ENCODE data around the gene IDH3B. TPM values are rescaled to one million over a fixed set of nuclear protein-coding genes. Genes with fewer than 3 reads are reported as not detected.

Gene IDH3B
- total RNA-seq, 1 donor from 2014 or later, result 103 TPM

GRCh38 chr20:2673453-2673852 is 9.4 kb upstream of the IDH3B start:
- DNase-seq (ENCODE audit: low read depth) (no peak), FAIRE-seq (no peak)
- H3K36me3 ChIP-seq (ENCODE audit: control insufficient read depth, insufficient read depth, low read length), result no peaks in the 10 kb centered on the region
- H3K4me3 ChIP-seq (ENCODE audit: low read depth, low read length), result no peak overlapping the region
- no peak for TF ChIP-seq CTCF (IDR thresholded peaks at IDR 0.05; ENCODE audit: insufficient read depth, low read length, severe bottlenecking)
- H3K27me3 ChIP-seq (ENCODE audit: control insufficient read depth, insufficient read depth, low read length), result no peaks in the 10 kb centered on the region

GRCh38 chr20:2672446-2672845 is 8.4 kb upstream of the IDH3B start:
- FAIRE-seq, result no peak
- no peaks in the 10 kb centered on the region for H3K27me3 ChIP-seq (ENCODE audit: control insufficient read depth, insufficient read depth, low read length)
- TF ChIP-seq CTCF (IDR thresholded peaks at IDR 0.05; ENCODE audit: insufficient read depth, low read length, severe bottlenecking), result no peak
- H3K4me3 ChIP-seq (ENCODE audit: low read depth, low read length), result no peak overlapping the region
- no peaks in the 10 kb centered on the region for H3K36me3 ChIP-seq (ENCODE audit: control insufficient read depth, insufficient read depth, low read length)
- DNase-seq (ENCODE audit: low read depth), result no peak

GRCh38 chr20:2671977-2672376 is 8.0 kb upstream of the IDH3B start:
- TF ChIP-seq CTCF (IDR thresholded peaks at IDR 0.05; ENCODE audit: insufficient read depth, low read length, severe bottlenecking), result peak; percentile 19
- no peak for DNase-seq (ENCODE audit: low read depth)
- no peaks in the 10 kb centered on the region for H3K36me3 ChIP-seq (ENCODE audit: control insufficient read depth, insufficient read depth, low read length)
- no peak for FAIRE-seq
- no peaks in the 10 kb centered on the region for H3K27me3 ChIP-seq (ENCODE audit: control insufficient read depth, insufficient read depth, low read length)
- no peak overlapping the region for H3K4me3 ChIP-seq (ENCODE audit: low read depth, low read length)

- DNase-seq (ENCODE audit: low read depth), result no peak
- FAIRE-seq, result no peak
- no peaks in the 10 kb centered on the region for H3K27me3 ChIP-seq (ENCODE audit: control insufficient read depth, insufficient read depth, low read length)
- H3K4me3 ChIP-seq (ENCODE audit: low read depth, low read length), result peak overlapping the region; percentile 79
- no peak for TF ChIP-seq CTCF (IDR thresholded peaks at IDR 0.05; ENCODE audit: insufficient read depth, low read length, severe bottlenecking)
- peaks cover 9% of the 10 kb centered on the region for H3K36me3 ChIP-seq (ENCODE audit: control insufficient read depth, insufficient read depth, low read length)
These were observed 591 bp downstream of the IDH3B start for GRCh38 chr20:2663364-2663886.

GRCh38 chr20:2659547-2659946 is 4.5 kb downstream of the IDH3B start:
- DNase-seq (ENCODE audit: low read depth), result no peak
- Histone ChIP-seq H3K4me3 (ENCODE audit: low read depth, low read length) (no peak overlapping the region), H3K36me3 (ENCODE audit: control insufficient read depth, insufficient read depth, low read length) (peaks cover 35% of the 10 kb centered on the region), H3K27me3 (ENCODE audit: control insufficient read depth, insufficient read depth, low read length) (no peaks in the 10 kb centered on the region)
- TF ChIP-seq CTCF (IDR thresholded peaks at IDR 0.05; ENCODE audit: insufficient read depth, low read length, severe bottlenecking), result no peak
- FAIRE-seq, result no peak

Measured in bronchial epithelial cell (primary cell).